ENCODE data around the gene TSTD2. TPM values are rescaled to one million over a fixed set of nuclear protein-coding genes. Genes with fewer than 3 reads are reported as not detected.

The TSTD2 gene
- total RNA-seq, 2 experiments from 2014 or later: 12.7 to 15.0 TPM

GRCh38 chr9:97659771-97660170 lies 26.6 kb upstream of the TSTD2 start:
- POLR2A ChIA-PET: no interaction called here
- Mint-ChIP-seq H3K9me3 (ENCODE audit: low read depth) (no peaks in the 10 kb centered on the region), H3K36me3 (ENCODE audit: low read depth) (peaks cover 64% of the 10 kb centered on the region), H3K4me3 (no peak overlapping the region), H3K4me1 (peaks cover 7% of the 10 kb centered on the region), H3K27me3 (no peaks in the 10 kb centered on the region), H3K27ac (peak overlapping the region; percentile 62)
- no peak for DNase-seq
- intact Hi-C loops (cut with DNase I, micrococcal nuclease): no loop called here
- ATAC-seq: no peak
- CTCF ChIA-PET: interaction anchor here (1.3 to 1.6 kb wide), 2 partner anchors 10 to 24 kb away, joined by 3 to 4 read pairs; no protein-coding TSS in a partner anchor

- POLR2A ChIA-PET: no interaction called here
- no peak overlapping the region for H3K27ac Mint-ChIP-seq
- CTCF ChIA-PET: no interaction called here
- H3K4me1 Mint-ChIP-seq: peaks cover 2% of the 10 kb centered on the region
- intact Hi-C loops (cut with DNase I, micrococcal nuclease): no loop called here
- H3K36me3 Mint-ChIP-seq (ENCODE audit: low read depth): peaks cover 60% of the 10 kb centered on the region
- H3K4me3 Mint-ChIP-seq: no peak overlapping the region
- ATAC-seq (no peak), DNase-seq (no peak)
- H3K27me3 Mint-ChIP-seq: no peaks in the 10 kb centered on the region
- no peaks in the 10 kb centered on the region for H3K9me3 Mint-ChIP-seq (ENCODE audit: low read depth)
Measured at GRCh38 chr9:97658707-97659106, 25.5 kb upstream of the TSTD2 start.

DNA sequence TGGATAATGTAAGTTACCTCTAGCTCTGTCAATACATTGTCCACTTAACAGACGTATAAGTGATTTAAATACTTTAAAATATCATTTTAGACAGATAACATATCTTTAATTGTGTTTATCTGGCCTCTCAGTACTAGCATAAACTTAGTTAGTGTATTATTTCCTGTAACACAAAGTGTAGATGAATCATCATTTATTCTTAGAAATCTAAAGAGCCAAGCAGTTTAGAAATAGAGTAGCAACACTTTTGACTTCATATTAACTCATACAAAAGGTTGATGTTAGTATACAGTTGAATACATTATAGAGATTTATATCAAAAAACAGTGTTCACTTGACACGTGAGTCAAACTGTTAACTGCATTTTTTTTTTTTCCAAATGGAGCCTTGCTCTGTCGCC lies 18.5 kb upstream of the TSTD2 start:
- DNase-seq: no peak
- Mint-ChIP-seq H3K9me3 (ENCODE audit: low read depth) (no peaks in the 10 kb centered on the region), H3K4me1 (no peaks in the 10 kb centered on the region), H3K36me3 (ENCODE audit: low read depth) (peaks cover 45% of the 10 kb centered on the region), H3K4me3 (no peak overlapping the region), H3K27me3 (no peaks in the 10 kb centered on the region), H3K27ac (peak overlapping the region; percentile 55)
- intact Hi-C loops (cut with DNase I, micrococcal nuclease): loop anchor here in 1 of 2 experiments (2.0 kb wide), 2 partner anchors 17 kb away; no protein-coding TSS in a partner anchor
- ChIA-PET POLR2A (interaction anchor here (0.6 kb wide), 1 partner anchor 611 kb away, joined by 3 read pairs; no protein-coding TSS in a partner anchor), CTCF (no interaction called here)
- ATAC-seq: peak; percentile 53

DNA sequence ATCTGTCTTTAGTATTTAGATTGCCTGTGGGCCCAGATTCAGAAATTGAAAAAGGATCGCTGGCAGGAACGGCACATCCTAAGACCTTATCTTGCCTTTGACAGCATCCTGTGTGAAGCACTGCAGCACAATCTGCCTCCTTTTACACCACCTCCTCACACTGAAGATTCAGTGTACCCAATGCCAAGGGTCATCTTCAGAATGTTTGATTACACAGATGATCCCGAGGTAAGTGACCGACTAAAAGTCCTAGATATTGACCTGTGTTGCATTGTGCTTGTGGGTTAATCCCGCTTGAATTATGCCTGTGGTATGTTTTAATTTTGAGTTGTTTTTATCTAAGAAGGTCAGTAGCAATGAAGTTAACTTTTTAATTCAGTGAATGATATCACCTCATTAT lies 14.8 kb upstream of the TSTD2 start:
- Mint-ChIP-seq H3K4me1 (peaks cover 3% of the 10 kb centered on the region), H3K27ac (no peak overlapping the region), H3K9me3 (ENCODE audit: low read depth) (no peaks in the 10 kb centered on the region), H3K36me3 (ENCODE audit: low read depth) (peaks cover 38% of the 10 kb centered on the region), H3K4me3 (no peak overlapping the region), H3K27me3 (no peaks in the 10 kb centered on the region)
- CTCF ChIA-PET: interaction anchor here (0.9 to 1.5 kb wide), 5 partner anchors 8 to 49 kb away, joined by 3 to 6 read pairs (median 5); partner anchors contain the start of gene NCBP1
- ATAC-seq: no peak
- POLR2A ChIA-PET: no interaction called here
- intact Hi-C loops (cut with DNase I, micrococcal nuclease): no loop called here
- no peak for DNase-seq

- CTCF ChIA-PET: interaction anchor here (1.0 to 1.3 kb wide), 4 partner anchors 9 to 47 kb away, joined by 3 to 6 read pairs (median 6); no protein-coding TSS in a partner anchor
- no peak for DNase-seq
- no peak for ATAC-seq
- no peak overlapping the region for H3K27ac Mint-ChIP-seq
- intact Hi-C loops (cut with DNase I, micrococcal nuclease): no loop called here
- H3K4me1 Mint-ChIP-seq: peaks cover 3% of the 10 kb centered on the region
- no peaks in the 10 kb centered on the region for H3K27me3 Mint-ChIP-seq
- H3K36me3 Mint-ChIP-seq (ENCODE audit: low read depth): peaks cover 38% of the 10 kb centered on the region
- H3K9me3 Mint-ChIP-seq (ENCODE audit: low read depth): no peaks in the 10 kb centered on the region
- no peak overlapping the region for H3K4me3 Mint-ChIP-seq
- POLR2A ChIA-PET: no interaction called here
Measured at GRCh38 chr9:97645720-97646119, 12.6 kb upstream of the TSTD2 start.

GRCh38 chr9:97640325-97640724 lies 7.2 kb upstream of the TSTD2 start:
- Mint-ChIP-seq H3K27me3 (no peaks in the 10 kb centered on the region), H3K9me3 (ENCODE audit: low read depth) (no peaks in the 10 kb centered on the region), H3K36me3 (ENCODE audit: low read depth) (peaks cover 30% of the 10 kb centered on the region), H3K27ac (no peak overlapping the region), H3K4me1 (peaks cover 46% of the 10 kb centered on the region), H3K4me3 (no peak overlapping the region)
- no peak for DNase-seq
- ATAC-seq: no peak
- ChIA-PET POLR2A (interaction anchor here (0.6 kb wide), 1 partner anchor 49 kb away, joined by 3 read pairs; no protein-coding TSS in a partner anchor), CTCF (interaction anchor here (0.8 to 1.7 kb wide), 4 partner anchors 8 to 250 kb away, joined by 3 to 5 read pairs (median 3); no protein-coding TSS in a partner anchor)
- intact Hi-C loops (cut with DNase I, micrococcal nuclease): no loop called here

DNA sequence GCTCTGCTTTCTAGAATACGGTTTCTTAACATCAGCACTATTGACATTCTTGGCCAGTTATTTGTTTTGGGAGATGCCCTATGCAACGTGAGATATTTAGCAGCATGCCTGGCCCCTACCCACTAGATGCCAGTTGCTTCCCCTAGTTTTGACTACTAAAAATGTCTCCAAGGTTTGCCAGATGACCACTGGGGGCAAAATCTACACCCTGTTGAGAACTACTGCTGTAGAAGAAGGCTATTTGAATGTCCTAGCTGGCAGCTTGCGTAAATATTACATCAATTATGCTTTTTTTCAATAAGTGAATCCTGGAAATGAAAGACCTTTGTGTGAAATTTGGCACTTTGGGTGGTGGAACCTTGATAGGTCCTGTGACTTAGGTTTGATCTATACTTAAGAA lies 5.5 kb upstream of the TSTD2 start:
- DNase-seq: peak; percentile 11
- Mint-ChIP-seq H3K27me3 (no peaks in the 10 kb centered on the region), H3K4me3 (no peak overlapping the region), H3K4me1 (peaks cover 50% of the 10 kb centered on the region), H3K36me3 (ENCODE audit: low read depth) (peaks cover 34% of the 10 kb centered on the region), H3K9me3 (ENCODE audit: low read depth) (no peaks in the 10 kb centered on the region), H3K27ac (no peak overlapping the region)
- no peak for ATAC-seq
- intact Hi-C loops (cut with DNase I, micrococcal nuclease): loop anchor here in 1 of 2 experiments (10.0 kb wide), 1 partner anchor 624 kb away; no protein-coding TSS in a partner anchor
- CTCF ChIA-PET: interaction anchor here (0.7 to 1.1 kb wide), 5 partner anchors 9 to 65 kb away, joined by 3 to 6 read pairs (median 3); no protein-coding TSS in a partner anchor
- POLR2A ChIA-PET: no interaction called here

DNA sequence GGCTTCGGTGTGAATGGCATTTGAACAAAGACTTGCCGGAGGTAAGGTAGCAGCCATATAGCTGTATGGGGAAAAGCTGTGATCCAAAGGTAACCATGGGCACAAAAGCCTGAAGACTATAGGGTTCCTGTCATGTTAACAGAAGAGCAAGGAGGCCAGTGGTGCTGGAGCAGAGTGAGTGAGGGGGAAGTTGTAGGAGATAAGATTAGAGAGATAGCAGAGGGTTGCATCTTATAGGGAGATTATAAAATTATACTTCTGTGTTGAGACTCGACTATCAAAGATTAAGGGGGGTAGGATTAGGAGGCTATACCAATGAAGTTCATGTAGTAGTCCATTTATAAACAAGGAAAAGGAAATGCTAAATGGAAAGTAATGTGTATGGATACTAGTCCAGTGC lies 3.7 kb upstream of the TSTD2 start:
- ChIA-PET CTCF (interaction anchor here (0.9 to 1.6 kb wide), 3 partner anchors 9 to 40 kb away, joined by 3 to 5 read pairs (median 4); no protein-coding TSS in a partner anchor), POLR2A (interaction anchor here (0.7 kb wide), 1 partner anchor 12 kb away, joined by 3 read pairs; no protein-coding TSS in a partner anchor)
- no peak for DNase-seq
- Mint-ChIP-seq H3K4me3 (peak overlapping the region; percentile 12), H3K36me3 (ENCODE audit: low read depth) (peaks cover 27% of the 10 kb centered on the region), H3K27ac (peak overlapping the region; percentile 5), H3K27me3 (no peaks in the 10 kb centered on the region), H3K9me3 (ENCODE audit: low read depth) (no peaks in the 10 kb centered on the region), H3K4me1 (peaks cover 52% of the 10 kb centered on the region)
- intact Hi-C loops (cut with DNase I, micrococcal nuclease): loop anchor here in 1 of 2 experiments (10.0 kb wide), 1 partner anchor 622 kb away; no protein-coding TSS in a partner anchor
- ATAC-seq: no peak

DNA sequence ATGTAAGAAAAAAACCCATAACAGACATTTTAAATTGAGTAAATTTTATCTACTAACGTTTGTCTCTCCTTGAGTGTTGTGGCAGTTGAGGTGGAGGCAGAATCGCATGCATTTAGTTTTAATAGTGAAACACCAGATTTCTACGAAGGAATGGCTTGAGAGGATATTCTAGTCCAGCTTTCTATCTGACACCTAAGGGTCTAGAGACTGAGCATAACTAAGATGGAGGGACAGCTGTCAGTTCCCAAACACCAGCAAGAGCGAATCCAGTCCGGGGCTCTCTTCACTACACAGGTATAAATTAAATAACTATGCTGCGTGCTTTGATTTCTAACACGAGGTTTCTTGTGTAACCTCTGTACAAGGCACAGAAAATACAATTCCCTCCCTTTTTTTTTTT lies 1.9 kb upstream of the TSTD2 start:
- H3K4me3 Mint-ChIP-seq: peak overlapping the region; percentile 92
- POLR2A ChIA-PET: interaction anchor here (0.6 kb wide), 1 partner anchor 49 kb away, joined by 8 read pairs; no protein-coding TSS in a partner anchor
- DNase-seq: no peak
- H3K9me3 Mint-ChIP-seq (ENCODE audit: low read depth): no peaks in the 10 kb centered on the region
- peaks cover 22% of the 10 kb centered on the region for H3K36me3 Mint-ChIP-seq (ENCODE audit: low read depth)
- no peak for ATAC-seq
- no peaks in the 10 kb centered on the region for H3K27me3 Mint-ChIP-seq
- CTCF ChIA-PET: interaction anchor here (1.2 kb wide), 1 partner anchor 19 kb away, joined by 4 read pairs; no protein-coding TSS in a partner anchor
- H3K27ac Mint-ChIP-seq: peak overlapping the region; percentile 99
- peaks cover 55% of the 10 kb centered on the region for H3K4me1 Mint-ChIP-seq
- intact Hi-C loops (cut with DNase I, micrococcal nuclease): loop anchor here in 1 of 2 experiments (2.0 to 10.0 kb wide), 2 partner anchors 16 to 620 kb away; no protein-coding TSS in a partner anchor

DNA sequence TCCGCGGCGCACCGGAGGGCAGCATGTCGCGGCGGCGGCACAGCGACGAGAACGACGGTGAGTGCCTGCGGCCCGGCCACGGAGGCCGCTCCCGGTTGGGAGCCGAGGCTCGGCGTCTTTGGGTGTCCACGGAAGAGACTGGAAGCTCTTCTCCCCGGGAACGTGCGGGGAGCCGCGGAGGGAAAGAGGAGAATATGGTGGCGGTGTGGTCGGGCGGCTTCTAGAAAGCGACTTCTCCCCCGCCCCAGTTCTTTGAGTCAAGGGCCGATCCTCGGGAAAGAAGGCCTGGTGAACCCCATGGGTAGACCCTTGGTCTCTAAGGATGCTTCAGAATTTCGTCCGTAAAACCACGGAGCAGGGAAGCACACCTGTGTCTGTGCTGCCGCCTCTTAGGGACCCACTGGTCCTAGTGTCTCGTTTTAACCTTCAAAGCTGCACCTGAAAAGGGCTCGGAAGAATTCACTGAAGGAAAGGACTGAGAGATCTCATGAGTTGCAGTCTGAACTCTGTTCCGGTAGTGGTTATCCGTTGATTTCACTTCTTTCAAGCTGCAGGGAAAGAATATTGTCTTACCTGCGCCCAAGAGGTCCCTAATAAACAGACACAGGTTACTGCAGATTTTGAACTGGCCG lies 807 bp upstream of the TSTD2 start:
- H3K9me3 Mint-ChIP-seq (ENCODE audit: low read depth): no peaks in the 10 kb centered on the region

More for the DNA sequence above, 807 bp upstream of the TSTD2 start:
- no peak for DNase-seq
- H3K4me3 Mint-ChIP-seq: peak overlapping the region; percentile 92
- H3K4me1 Mint-ChIP-seq: peaks cover 51% of the 10 kb centered on the region
- ATAC-seq: no peak
- CTCF ChIA-PET: interaction anchor here (0.6 to 3.0 kb wide), 8 partner anchors 14 to 268 kb away, joined by 3 to 21 read pairs (median 5); partner anchors contain the start of gene XPA
- H3K27ac Mint-ChIP-seq: peak overlapping the region; percentile 99
- H3K36me3 Mint-ChIP-seq (ENCODE audit: low read depth): peaks cover 19% of the 10 kb centered on the region
- intact Hi-C loops (cut with DNase I, micrococcal nuclease): loop anchor here (1.0 to 10.0 kb wide), 19 partner anchors 17 to 1216 kb away; partner anchors contain the start of genes XPA (in 2 of the 2), HABP4 (in 1 of the 2), PRXL2C (in 1 of the 2) and TDRD7 (in 1 of the 2)
- H3K27me3 Mint-ChIP-seq: no peaks in the 10 kb centered on the region
- POLR2A ChIA-PET: interaction anchor here (0.9 to 1.8 kb wide), 7 partner anchors 15 to 396 kb away, joined by 3 to 8 read pairs (median 4); partner anchors contain the start of genes ANP32B, TMOD1, TRMO and XPA

All from activated CD4-positive, alpha-beta T cell treated with anti-CD3 and anti-CD28 coated beads for 36 hours (primary cell).